Neutrophil (primary cell): ENCODE results near the gene TIMP2.
"Not testable (repeated sequence)": the region's sequence is repeated elsewhere in the genome, so short reads cannot be mapped to it uniquely, and the experiment has no call there.

ENCODE experiments used
- H3K27ac ChIP-seq: fragments of 200-600 bp; sonication (generic); 2 replicates; pipeline ENCODE4 v1.5.1; 2016; ENCODE audit warnings: mild to moderate bottlenecking, moderate library complexity
- H3K27me3 ChIP-seq: fragments of 200-600 bp; sonication (generic); 2 replicates; pipeline ENCODE4 v1.6.0; 2016; ENCODE audit warnings: mild to moderate bottlenecking
- H3K36me3 ChIP-seq: fragments of 200-600 bp; sonication (generic); 2 replicates; pipeline ENCODE4 v1.5.1; 2017
- H3K4me1 ChIP-seq, 2 experiments: fragments of 200-600 bp in 1 of 2; sonication (generic) in 1 of 2; 1 replicate in 1 of 2; 2 replicates in 1 of 2; pipeline versions ENCODE4 v1.5.1 to v1.6.1; 2013 to 2016; ENCODE audit warnings: low read depth in 1 of 2, low read length in 1 of 2, mild to moderate bottlenecking in 1 of 2, moderate library complexity in 1 of 2; ENCODE audit not compliant: control insufficient read depth in 1 of 2, insufficient read depth in 1 of 2
- H3K4me3 ChIP-seq, 2 experiments: fragments of 200-600 bp in 1 of 2; sonication (generic) in 1 of 2; 1 replicate in 1 of 2; 2 replicates in 1 of 2; pipeline ENCODE4 v1.5.1; 2013 to 2016; ENCODE audit warnings: low read depth in 1 of 2, low read length in 1 of 2, mild to moderate bottlenecking in 1 of 2, moderate library complexity in 1 of 2
- H3K9me3 ChIP-seq: fragments of 200-600 bp; sonication (generic); 2 replicates; pipeline ENCODE4 v1.5.1; 2016
- TF ChIP-seq, protein P1 (sequence below): fragments of 200-600 bp; sonication (generic); IDR thresholded peaks from 2 replicates; pipeline ENCODE4 v1.5.1; 2016; ENCODE audit warnings: antibody characterized with exemption

TIMP2 gene

DNA sequence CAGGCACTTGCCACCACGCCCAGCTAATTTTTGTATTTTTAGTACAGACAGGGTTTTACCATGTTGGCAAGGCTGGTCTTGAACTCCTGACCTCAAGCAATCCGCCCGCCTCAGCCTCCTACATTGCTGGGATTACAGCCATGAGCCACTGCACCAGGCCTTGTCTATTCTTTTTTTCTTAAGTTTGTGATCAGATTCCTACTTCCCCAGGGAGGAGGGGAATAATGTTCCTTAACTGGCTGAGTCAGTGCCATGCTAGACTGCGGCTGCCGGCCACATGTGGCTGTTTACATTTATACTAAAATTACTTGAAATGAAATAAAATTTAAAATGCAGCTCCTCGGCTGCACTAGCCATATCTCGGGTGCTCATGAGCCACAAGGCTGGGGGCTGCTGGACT lies 56.8 kb downstream of the TIMP2 start:
- no peak overlapping the region for H3K4me3 ChIP-seq
- TF ChIP-seq, protein P1, sequence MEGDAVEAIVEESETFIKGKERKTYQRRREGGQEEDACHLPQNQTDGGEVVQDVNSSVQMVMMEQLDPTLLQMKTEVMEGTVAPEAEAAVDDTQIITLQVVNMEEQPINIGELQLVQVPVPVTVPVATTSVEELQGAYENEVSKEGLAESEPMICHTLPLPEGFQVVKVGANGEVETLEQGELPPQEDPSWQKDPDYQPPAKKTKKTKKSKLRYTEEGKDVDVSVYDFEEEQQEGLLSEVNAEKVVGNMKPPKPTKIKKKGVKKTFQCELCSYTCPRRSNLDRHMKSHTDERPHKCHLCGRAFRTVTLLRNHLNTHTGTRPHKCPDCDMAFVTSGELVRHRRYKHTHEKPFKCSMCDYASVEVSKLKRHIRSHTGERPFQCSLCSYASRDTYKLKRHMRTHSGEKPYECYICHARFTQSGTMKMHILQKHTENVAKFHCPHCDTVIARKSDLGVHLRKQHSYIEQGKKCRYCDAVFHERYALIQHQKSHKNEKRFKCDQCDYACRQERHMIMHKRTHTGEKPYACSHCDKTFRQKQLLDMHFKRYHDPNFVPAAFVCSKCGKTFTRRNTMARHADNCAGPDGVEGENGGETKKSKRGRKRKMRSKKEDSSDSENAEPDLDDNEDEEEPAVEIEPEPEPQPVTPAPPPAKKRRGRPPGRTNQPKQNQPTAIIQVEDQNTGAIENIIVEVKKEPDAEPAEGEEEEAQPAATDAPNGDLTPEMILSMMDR = no peak
- no peaks in the 10 kb centered on the region for H3K9me3 ChIP-seq
- peaks cover 63% of the 10 kb centered on the region for H3K36me3 ChIP-seq
- H3K27me3 ChIP-seq = no peaks in the 10 kb centered on the region
- peaks cover 42% of the 10 kb centered on the region in 2 experiments for H3K4me1 ChIP-seq
- H3K27ac ChIP-seq = peak overlapping the region; percentile 85

DNA sequence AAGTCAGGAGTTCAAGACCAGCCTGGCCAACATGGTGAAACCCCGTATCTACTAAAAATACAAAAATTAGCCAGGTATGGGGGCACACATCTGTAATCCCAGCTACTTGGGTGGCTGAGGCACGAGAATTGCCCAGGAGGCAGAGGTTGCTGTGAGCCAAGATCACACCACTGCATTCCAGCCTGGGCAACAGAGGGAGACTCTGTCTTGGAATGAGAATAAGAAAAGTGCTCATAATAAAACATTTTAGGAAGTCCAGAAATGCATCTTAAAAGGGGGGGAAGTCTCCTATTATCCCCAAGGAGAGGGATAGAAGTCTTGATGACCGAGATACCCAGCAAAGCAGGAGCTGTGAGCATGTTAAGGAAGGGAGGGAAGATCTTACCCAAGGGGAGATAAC lies 58.1 kb downstream of the TIMP2 start:
- not testable (repeated sequence) for H3K9me3 ChIP-seq, H3K27me3 ChIP-seq, H3K4me3 ChIP-seq
- Histone ChIP-seq H3K27ac (peak overlapping the region; percentile 85), H3K36me3 (peaks cover 61% of the 10 kb centered on the region), H3K4me1 (peaks cover 42 to 48% of the 10 kb centered on the region in 2 experiments)

DNA sequence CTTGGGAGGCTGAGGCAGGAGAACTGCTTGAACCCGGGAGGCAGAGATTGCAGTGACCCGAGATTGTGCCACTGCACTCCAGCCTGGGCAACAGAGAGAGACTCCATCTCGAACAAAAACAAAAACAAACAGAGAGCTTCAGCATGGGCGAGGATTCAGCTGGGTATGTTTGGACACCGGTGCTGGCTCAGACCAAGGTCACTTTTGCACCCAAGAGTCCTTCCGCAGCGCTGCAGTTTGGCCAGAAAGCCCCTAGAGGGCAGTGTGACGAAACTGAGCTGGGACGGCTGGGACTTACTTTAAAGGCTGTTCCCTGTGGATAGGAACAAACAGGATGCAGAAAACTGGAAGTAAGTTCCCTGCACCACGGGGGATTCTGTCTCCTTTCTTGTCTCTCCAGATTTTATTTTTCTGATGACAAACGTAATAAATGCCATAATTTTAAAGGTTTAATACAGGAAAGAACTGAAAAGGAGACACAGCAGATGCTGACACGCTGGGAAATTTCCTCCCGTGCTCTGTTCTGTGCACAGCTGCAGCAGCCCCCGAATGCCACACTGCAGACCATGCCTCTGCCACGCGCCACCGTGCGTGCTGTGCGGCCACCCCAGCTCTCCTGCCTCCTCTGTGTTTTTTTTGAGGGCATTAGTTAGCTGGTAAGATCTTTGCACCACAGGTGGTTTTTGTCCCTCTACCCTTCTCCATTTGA lies 59.4 kb downstream of the TIMP2 start:
- no peaks in the 10 kb centered on the region for H3K27me3 ChIP-seq
- H3K36me3 ChIP-seq = peaks cover 56% of the 10 kb centered on the region
- TF ChIP-seq, protein P1 = peak; percentile 97
- no peaks in the 10 kb centered on the region for H3K9me3 ChIP-seq
- H3K4me3 ChIP-seq = no peak overlapping the region
- peak overlapping the region; percentile 85 for H3K27ac ChIP-seq
- H3K4me1 ChIP-seq = peaks cover 42 to 49% of the 10 kb centered on the region in 2 experiments

- H3K27ac ChIP-seq = peak overlapping the region; percentile 85
- no peaks in the 10 kb centered on the region for H3K9me3 ChIP-seq
- TF ChIP-seq, protein P1 = no peak
- peaks cover 51% of the 10 kb centered on the region for H3K36me3 ChIP-seq
- H3K4me3 ChIP-seq = no peak overlapping the region
- H3K4me1 ChIP-seq = peaks cover 42 to 49% of the 10 kb centered on the region in 2 experiments
- H3K27me3 ChIP-seq = no peaks in the 10 kb centered on the region
These were observed 61.1 kb downstream of the TIMP2 start for GRCh38 chr17:78864117-78864516.

DNA sequence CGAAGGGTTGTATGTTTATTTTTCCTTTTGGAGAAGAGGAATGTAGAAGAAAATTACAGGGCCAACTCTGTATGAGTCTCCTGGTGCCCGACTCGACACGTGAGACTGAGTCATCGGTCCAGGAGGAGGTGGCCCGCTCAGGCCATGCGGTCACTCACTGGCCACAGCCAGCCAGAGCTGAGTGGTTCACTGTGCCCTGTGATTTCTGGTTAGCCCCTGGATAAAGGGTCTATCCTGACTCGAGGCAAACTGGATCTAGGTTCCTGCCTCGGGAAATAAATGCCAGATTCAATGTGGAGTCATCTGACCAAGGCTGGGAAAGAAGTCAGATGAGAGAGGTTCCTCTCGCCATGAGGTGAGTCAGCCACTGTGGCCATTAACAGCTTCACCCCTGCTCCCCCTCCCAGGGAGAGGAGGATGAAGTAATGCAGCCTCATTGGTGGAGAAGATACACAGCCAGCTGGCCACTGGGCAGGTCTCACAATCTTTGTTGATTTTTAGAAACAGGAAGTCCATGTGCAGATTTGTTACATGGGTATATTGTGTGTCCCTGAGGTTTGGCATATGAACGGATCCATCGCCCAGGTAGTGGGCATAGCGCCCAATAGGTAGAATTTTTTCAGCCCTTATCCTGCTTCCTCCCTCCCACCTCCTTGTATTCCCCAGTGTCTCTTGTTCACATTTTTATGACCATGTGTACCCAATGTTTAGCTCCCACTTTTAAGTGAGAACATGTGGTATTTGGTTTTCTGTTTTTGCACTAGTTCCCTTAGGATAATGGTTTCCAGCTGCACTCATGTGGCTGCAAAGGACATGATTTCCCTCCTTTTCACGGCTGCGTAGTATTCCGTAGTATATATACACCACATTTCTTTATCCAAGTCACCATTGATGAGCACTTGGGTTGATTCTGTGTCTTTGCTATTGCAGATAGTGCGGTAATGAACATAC lies 62.8 kb downstream of the TIMP2 start:
- Histone ChIP-seq H3K4me3 (no peak overlapping the region), H3K27ac (peak overlapping the region; percentile 57), H3K36me3 (peaks cover 53% of the 10 kb centered on the region), H3K27me3 (no peaks in the 10 kb centered on the region), H3K4me1 (peaks cover 37 to 42% of the 10 kb centered on the region in 2 experiments), H3K9me3 (no peaks in the 10 kb centered on the region)
- TF ChIP-seq, protein P1 = no peak

DNA sequence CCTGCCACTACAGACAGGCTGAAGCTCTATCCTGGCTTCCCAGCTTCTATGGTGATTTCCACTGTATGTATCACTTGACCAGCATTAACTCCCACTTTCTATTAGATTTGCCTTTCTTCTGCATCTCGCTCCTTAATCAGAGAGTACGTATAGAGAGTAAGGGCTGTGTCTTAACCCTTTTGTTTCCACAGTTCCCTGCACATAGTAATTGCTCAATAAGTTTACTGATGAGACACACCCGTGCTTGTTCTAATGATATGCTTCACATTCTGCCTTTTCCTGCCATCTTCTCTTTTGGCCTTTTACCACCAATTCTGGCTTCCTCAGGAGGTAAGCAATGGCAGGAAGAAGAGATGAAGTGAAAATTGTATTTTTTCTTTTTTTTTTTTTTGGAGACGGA lies 64.0 kb downstream of the TIMP2 start:
- TF ChIP-seq, protein P1 = no peak
- peak overlapping the region; percentile 57 for H3K27ac ChIP-seq

More for the DNA sequence above, 64.0 kb downstream of the TIMP2 start:
- Histone ChIP-seq H3K9me3 (no peaks in the 10 kb centered on the region), H3K36me3 (peaks cover 64% of the 10 kb centered on the region), H3K27me3 (no peaks in the 10 kb centered on the region), H3K4me1 (peaks cover 26 to 31% of the 10 kb centered on the region in 2 experiments), H3K4me3 (no peak overlapping the region)
